ENCODE data around the gene KRTAP29-1. TPM values are rescaled to one million over a fixed set of nuclear protein-coding genes. Genes with fewer than 3 reads are reported as not detected.
A peak's percentile ranks its signal among the peaks of the same experiment; 100 is the strongest.

The KRTAP29-1 gene
- total RNA-seq, 1 experiment from 2014 or later, result 0.16 TPM

DNA sequence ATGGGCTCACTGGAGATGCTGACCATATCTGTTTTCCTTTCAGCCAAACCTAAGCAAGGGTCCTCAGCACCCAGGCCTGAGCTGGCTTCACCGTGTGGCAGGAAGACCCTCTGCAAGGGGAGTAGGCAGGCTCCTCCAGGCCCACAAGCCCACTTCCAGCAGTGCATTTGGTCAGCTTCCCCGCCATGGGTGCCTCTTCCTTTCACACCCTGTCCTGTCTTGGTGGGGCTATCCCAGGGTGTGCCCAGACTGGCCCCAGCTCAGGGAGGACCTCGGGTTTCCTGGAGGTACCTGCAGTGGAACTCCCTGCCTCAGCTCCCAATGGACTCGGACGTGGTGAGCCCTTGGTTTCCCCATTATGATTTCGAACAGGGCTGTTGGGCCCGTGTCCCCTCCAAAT lies 25.6 kb upstream of the KRTAP29-1 start:
- no peak for DNase-seq (ENCODE audit: low spot score)

DNA sequence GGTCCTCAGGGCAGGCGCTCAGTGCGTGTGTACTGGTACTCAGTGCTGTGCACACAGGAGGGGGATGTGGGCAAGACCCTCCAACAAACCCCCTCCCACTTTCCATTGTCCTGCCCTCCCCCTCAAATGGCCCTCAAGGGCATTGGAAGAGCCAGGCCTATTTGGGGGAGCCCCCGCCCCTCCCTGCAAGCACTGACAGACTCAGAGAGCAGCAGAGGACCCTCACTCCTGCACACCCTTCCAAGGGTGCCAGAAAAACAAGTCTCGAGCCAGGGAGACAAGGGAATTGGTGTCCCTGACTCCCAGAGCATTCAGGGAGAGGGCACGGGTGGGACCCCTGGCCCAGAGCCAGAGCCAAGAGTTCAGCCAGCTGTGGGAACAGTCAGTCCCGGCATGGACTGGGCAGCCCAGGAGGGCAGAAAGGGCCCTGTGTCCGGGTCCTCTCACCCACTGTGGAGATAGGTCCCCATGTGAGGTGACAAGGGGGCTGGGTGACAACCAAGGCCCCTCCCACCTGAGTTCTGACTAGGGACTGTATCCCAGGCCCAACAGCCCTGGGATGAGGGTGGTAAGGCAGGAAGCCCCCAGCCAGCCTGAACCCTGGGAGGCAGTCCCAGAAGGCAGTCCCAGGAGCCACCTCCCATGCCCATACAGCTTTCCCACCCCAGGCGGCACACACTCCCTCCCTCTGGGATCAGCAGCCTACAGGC lies 24.9 kb upstream of the KRTAP29-1 start:
- DNase-seq (ENCODE audit: low spot score), result no peak

- no peak for DNase-seq (ENCODE audit: low spot score)
Observed at GRCh38 chr17:41326173-41327145, 23.8 kb upstream of the KRTAP29-1 start.

GRCh38 chr17:41325611-41326010 lies 23.0 kb upstream of the KRTAP29-1 start:
- no peak for DNase-seq (ENCODE audit: low spot score)

GRCh38 chr17:41325126-41325525 lies 22.5 kb upstream of the KRTAP29-1 start:
- no peak for DNase-seq (ENCODE audit: low spot score)

- peak; percentile 59 for DNase-seq (ENCODE audit: low spot score)
Observed at GRCh38 chr17:41324180-41325075, 21.8 kb upstream of the KRTAP29-1 start.

DNA sequence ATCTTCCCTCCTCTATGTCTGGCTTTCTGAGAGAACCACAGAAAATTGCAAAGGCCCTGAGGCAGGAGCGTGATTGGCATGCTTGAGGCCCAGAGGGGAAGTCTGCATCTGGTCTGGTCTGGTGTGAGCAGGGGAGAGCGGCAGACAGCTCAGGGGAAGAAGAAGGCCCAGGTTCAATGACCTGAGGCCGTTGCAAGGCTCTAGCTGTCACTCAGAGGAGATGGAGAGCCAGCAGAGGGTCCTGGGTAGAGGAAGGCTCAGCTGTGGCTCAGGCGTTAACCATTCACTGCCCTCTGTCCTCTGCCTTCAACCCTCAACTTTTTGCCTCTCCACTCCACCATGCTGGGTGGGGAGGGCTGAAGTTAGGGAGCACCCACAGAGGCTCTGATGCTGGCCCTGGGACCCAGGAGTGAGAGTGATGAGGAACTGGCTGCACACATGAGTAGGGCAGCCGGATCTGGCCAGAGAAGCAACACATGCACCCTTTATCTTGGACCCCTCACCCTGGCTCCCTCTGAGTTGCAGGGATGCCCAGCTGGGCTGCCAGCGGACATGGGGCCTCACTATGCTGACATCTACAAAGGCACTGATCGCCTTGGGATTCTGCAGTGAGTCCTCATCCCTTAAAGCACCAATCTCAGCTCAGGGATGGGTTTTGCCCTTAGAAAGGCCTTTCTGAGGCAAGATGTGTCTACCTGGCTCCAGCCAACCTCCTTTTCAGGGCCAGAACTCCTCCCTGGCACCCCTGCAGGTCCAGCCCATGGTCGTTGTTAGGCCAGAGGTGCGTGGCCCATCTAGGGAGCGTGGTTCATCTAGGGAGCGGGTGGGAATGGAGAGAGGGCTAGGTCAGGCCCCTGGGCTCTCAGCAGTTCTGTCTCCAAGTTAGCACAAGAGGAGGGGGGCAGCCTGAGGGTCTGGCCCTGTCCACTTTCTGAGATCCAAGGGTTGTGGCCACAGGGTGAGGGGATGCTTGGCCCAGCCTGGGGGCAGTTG lies 20.5 kb upstream of the KRTAP29-1 start:
- no peak for DNase-seq (ENCODE audit: low spot score)

GRCh38 chr17:41322094-41322902 lies 19.6 kb upstream of the KRTAP29-1 start:
- DNase-seq (ENCODE audit: low spot score), result peak; percentile 75

DNA sequence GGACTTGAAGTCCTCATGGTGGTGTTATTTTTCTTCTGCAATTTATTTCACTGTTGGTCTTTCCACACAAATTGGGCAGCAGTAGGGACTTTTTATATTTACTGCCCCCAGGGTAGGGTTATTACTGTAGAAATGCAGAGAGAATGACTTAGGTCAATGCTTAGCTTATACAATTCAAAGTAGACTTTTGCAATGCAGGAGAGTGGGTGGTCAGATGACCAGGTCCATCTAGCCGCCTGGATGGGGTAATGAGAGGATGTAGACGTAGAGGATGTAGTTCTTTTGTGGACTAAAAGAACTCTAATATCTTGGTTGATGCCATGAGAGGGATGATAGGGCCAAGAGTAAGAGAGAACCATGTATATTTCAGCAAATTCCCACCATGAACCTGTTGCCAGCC lies 15.6 kb upstream of the KRTAP29-1 start:
- no peak for DNase-seq (ENCODE audit: low spot score)

DNA sequence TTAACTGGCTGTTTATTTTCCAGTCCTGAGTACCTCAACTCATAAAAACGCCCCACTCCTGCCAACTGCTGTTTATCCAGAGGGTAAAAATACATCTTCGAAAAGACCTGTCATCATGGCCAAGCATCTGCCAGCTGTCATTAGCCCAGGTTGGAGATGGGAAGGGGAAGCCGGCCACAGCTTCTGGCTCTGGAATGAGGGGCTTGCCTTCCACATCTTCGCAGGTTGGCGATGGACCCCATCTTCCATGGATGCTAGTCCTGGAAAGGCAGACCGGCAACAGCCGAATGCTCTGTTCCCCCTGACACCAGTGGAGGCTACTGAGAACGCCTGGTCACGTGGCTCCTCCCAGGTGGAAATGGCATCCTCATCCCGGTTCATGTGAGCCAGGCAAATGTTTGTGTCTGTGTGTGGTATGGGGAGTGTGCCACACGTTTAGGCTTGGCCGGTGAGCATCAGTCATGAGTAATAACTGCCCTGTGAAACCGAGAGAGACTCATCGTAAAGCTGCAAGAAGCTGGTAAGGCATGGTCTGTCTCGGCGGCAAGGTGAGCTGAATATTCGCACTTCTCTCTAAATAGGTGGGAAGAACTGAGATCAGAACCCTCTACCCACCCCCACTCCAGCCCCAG lies 13.3 kb upstream of the KRTAP29-1 start:
- DNase-seq (ENCODE audit: low spot score), result no peak

DNA sequence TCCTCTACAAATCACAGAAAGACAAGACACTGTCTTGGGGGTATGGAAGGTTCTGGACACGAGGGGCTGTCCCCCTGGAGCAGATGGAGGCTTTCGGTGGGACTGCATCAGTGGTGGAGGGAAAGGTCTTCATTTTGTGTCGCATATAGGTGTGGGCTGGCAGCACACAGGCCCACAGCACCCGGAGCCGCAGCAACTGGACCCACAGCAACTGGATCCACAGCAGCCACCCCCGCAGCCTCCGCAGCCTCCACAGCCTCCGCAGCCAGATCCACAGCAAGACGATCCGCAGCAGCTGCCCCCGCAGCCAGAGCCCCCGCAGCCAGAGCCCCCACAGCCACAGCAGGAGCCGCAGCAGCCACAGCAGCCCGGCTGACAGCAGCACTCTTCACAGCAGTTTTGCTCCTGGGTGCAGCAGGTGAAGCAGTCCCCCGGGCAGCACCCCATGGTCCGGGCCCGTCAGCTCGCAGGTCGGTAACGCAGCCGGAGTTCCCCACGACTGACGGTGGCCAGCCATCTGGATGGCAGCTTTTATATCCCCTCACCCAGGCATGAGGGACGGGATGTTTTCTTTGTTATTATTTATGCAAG lies 12.6 kb upstream of the KRTAP29-1 start, which contains the start of gene KRTAP17-1:
KRTAP17-1 (minus strand) TSS at position 507 of the 591 bp plus-strand sequence; CDS start at position 447, 60 bp downstream.
- no peak for DNase-seq (ENCODE audit: low spot score)

- DNase-seq (ENCODE audit: low spot score), result no peak
Observed at GRCh38 chr17:41311111-41311510, 8.5 kb upstream of the KRTAP29-1 start.

- no peak for DNase-seq (ENCODE audit: low spot score)
Observed at GRCh38 chr17:41308918-41309359, 6.3 kb upstream of the KRTAP29-1 start, which contains the start of gene KRTAP16-1. Gene KRTAP16-1 (minus strand): TSS chr17:41309309. CDS start chr17:41309253, 56 bp downstream.

- peak; percentile 42 for DNase-seq (ENCODE audit: low spot score)
Observed at GRCh38 chr17:41308251-41308917, 5.7 kb upstream of the KRTAP29-1 start.

- DNase-seq (ENCODE audit: low spot score), result peak; percentile 74
Observed at GRCh38 chr17:41307647-41308046, 5.0 kb upstream of the KRTAP29-1 start.

GRCh38 chr17:41304091-41304490 lies 1.4 kb upstream of the KRTAP29-1 start:
- no peak for DNase-seq (ENCODE audit: low spot score)

GRCh38 chr17:41302981-41303380 lies 330 bp upstream of the KRTAP29-1 start:
- no peak for DNase-seq (ENCODE audit: low spot score)

Measured in A172 (cell line).